ENCODE measurements around the gene EMC1.

EMC1 gene

DNA sequence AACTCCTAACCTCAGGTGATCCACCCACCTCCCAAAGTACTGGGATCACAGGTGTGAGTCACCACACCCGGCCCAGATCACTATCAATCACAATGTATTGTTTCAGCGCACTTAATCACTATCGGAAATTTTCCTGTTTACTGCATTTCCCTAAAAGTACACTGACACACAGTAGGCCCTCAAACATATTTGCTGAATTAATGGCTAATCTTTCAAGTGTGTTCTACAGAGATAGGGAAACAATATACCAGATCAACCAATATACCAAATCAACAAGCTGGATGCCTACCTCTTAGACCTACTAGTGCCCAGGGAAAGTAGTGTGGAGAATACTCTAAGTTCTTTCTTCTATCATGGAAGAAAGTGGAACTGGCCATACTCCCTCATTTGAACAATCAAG lies 58.3 kb downstream of the EMC1 start:
- POLR2A ChIA-PET = no interaction called here
- no peak overlapping the region for H3K4me3 ChIP-seq (ENCODE audit: low read depth, low read length)
- H3K9me3 ChIP-seq (ENCODE audit: control insufficient read depth, insufficient read depth, low read depth, low read length) = no peaks in the 10 kb centered on the region
- no peak overlapping the region for H3K27ac ChIP-seq (ENCODE audit: extremely low read depth, low read depth, low read length)
- H3K4me1 ChIP-seq (ENCODE audit: control insufficient read depth, insufficient read depth, low read length) = no peaks in the 10 kb centered on the region
- H3K36me3 ChIP-seq (ENCODE audit: control insufficient read depth in 2 of 2, insufficient read depth in 1 of 2, low read length in 2 of 2) = peaks cover 63 to 88% of the 10 kb centered on the region in 2 experiments
- CTCF ChIA-PET = no interaction called here
- TF ChIP-seq, protein P1, sequence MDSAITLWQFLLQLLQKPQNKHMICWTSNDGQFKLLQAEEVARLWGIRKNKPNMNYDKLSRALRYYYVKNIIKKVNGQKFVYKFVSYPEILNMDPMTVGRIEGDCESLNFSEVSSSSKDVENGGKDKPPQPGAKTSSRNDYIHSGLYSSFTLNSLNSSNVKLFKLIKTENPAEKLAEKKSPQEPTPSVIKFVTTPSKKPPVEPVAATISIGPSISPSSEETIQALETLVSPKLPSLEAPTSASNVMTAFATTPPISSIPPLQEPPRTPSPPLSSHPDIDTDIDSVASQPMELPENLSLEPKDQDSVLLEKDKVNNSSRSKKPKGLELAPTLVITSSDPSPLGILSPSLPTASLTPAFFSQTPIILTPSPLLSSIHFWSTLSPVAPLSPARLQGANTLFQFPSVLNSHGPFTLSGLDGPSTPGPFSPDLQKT (IDR thresholded peaks at IDR 0.05; ENCODE audit: borderline replicate concordance, low read depth, low read length) = no peak
- TF ChIP-seq ZNF660 (tag by site-specific recombination; IDR thresholded peaks at IDR 0.05) (no peak), ZNF626 (tag by site-specific recombination; IDR thresholded peaks at IDR 0.05) (no peak), PATZ1 (tag by site-specific recombination; IDR thresholded peaks at IDR 0.05) (no peak), ZNF16 (tag by site-specific recombination; IDR thresholded peaks at IDR 0.05; ENCODE audit: low read depth) (no peak), ZNF266 (tag by site-specific recombination; IDR thresholded peaks at IDR 0.05; ENCODE audit: low read depth) (no peak), ZNF37A (tag by site-specific recombination; IDR thresholded peaks at IDR 0.05) (no peak), ZNF416 (tag by site-specific recombination; IDR thresholded peaks at IDR 0.05) (no peak), ZBTB8A (tag by site-specific recombination; IDR thresholded peaks at IDR 0.05) (no peak), ZNF560 (tag by site-specific recombination; IDR thresholded peaks at IDR 0.05; ENCODE audit: borderline replicate concordance) (no peak), KLF16 (tag by site-specific recombination; IDR thresholded peaks at IDR 0.05) (no peak), ZNF433 (tag by site-specific recombination; IDR thresholded peaks at IDR 0.05; ENCODE audit: low read depth) (no peak), SCRT1 (tag by site-specific recombination; IDR thresholded peaks at IDR 0.05; ENCODE audit: borderline replicate concordance) (no peak)
- TF ChIP-seq, protein P2, sequence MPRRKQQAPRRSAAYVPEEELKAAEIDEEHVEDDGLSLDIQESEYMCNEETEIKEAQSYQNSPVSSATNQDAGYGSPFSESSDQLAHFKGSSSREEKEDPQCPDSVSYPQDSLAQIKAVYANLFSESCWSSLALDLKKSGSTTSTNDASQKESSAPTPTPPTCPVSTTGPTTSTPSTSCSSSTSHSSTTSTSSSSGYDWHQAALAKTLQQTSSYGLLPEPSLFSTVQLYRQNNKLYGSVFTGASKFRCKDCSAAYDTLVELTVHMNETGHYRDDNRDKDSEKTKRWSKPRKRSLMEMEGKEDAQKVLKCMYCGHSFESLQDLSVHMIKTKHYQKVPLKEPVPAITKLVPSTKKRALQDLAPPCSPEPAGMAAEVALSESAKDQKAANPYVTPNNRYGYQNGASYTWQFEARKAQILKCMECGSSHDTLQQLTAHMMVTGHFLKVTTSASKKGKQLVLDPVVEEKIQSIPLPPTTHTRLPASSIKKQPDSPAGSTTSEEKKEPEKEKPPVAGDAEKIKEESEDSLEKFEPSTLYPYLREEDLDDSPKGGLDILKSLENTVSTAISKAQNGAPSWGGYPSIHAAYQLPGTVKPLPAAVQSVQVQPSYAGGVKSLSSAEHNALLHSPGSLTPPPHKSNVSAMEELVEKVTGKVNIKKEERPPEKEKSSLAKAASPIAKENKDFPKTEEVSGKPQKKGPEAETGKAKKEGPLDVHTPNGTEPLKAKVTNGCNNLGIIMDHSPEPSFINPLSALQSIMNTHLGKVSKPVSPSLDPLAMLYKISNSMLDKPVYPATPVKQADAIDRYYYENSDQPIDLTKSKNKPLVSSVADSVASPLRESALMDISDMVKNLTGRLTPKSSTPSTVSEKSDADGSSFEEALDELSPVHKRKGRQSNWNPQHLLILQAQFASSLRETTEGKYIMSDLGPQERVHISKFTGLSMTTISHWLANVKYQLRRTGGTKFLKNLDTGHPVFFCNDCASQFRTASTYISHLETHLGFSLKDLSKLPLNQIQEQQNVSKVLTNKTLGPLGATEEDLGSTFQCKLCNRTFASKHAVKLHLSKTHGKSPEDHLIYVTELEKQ (tag by site-specific recombination; IDR thresholded peaks at IDR 0.05; ENCODE audit: borderline replicate concordance) = no peak
- TF ChIP-seq, protein P3, sequence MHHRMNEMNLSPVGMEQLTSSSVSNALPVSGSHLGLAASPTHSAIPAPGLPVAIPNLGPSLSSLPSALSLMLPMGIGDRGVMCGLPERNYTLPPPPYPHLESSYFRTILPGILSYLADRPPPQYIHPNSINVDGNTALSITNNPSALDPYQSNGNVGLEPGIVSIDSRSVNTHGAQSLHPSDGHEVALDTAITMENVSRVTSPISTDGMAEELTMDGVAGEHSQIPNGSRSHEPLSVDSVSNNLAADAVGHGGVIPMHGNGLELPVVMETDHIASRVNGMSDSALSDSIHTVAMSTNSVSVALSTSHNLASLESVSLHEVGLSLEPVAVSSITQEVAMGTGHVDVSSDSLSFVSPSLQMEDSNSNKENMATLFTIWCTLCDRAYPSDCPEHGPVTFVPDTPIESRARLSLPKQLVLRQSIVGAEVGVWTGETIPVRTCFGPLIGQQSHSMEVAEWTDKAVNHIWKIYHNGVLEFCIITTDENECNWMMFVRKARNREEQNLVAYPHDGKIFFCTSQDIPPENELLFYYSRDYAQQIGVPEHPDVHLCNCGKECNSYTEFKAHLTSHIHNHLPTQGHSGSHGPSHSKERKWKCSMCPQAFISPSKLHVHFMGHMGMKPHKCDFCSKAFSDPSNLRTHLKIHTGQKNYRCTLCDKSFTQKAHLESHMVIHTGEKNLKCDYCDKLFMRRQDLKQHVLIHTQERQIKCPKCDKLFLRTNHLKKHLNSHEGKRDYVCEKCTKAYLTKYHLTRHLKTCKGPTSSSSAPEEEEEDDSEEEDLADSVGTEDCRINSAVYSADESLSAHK (tag by site-specific recombination; IDR thresholded peaks at IDR 0.05) = no peak
- TF ChIP-seq, protein P4, sequence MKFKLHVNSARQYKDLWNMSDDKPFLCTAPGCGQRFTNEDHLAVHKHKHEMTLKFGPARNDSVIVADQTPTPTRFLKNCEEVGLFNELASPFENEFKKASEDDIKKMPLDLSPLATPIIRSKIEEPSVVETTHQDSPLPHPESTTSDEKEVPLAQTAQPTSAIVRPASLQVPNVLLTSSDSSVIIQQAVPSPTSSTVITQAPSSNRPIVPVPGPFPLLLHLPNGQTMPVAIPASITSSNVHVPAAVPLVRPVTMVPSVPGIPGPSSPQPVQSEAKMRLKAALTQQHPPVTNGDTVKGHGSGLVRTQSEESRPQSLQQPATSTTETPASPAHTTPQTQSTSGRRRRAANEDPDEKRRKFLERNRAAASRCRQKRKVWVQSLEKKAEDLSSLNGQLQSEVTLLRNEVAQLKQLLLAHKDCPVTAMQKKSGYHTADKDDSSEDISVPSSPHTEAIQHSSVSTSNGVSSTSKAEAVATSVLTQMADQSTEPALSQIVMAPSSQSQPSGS (tag by site-specific recombination; IDR thresholded peaks at IDR 0.05; ENCODE audit: low read depth) = no peak

Measured in HEK293 (cell line).